Stimulated activated CD8-positive, alpha-beta memory T cell treated with anti-CD3 and anti-CD28 coated beads, Interleukin-12 subunit alpha, Interleukin-12 subunit beta, amount 100 ng/mL, for 4 hours (primary cell): ENCODE data around the gene TMEM184C.

Experiments
- DNase-seq: peaks from one replicate; pipeline ENCODE4 v3.0.0-alpha.2; 2020; ENCODE audit warnings: low read depth

TMEM184C gene

DNA sequence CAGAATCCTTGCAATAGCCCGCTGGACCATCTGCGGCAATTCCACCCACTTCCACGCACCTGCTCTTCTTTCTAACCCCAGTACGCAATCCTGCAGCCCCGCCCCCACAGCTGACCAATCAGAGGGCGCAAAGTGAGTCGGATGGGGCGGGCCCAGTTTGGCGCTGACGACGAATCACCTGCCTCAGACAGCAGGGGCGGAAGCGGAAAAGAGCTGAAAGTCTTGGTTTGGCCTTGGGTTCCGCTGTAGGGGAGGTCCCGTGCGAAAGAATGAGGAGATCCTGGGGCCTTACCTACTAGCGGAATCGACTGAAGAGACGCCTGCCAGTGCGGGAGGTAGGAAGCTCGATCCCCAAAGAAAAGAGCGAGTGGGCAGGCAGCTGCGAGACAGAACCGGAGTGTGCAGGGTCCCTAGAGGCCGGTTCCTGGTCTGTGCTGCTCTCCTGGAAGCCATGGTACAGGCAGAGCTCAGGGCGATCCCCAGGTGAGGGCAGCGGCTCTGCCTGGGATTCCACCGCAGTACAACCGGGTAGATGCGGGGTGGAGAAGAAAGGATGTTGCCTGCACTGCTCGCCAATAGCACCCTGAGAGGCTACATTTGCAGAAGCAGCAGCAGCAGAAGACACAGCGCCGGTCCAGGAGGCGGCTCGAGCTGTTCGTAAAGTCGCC lies at the start of gene TMEM184C:
TMEM184C (plus strand) TSS at position 225 of the 668 bp plus-strand sequence. CDS start 560 bp downstream, outside the sequence.
- peak; percentile 96 for DNase-seq

DNA sequence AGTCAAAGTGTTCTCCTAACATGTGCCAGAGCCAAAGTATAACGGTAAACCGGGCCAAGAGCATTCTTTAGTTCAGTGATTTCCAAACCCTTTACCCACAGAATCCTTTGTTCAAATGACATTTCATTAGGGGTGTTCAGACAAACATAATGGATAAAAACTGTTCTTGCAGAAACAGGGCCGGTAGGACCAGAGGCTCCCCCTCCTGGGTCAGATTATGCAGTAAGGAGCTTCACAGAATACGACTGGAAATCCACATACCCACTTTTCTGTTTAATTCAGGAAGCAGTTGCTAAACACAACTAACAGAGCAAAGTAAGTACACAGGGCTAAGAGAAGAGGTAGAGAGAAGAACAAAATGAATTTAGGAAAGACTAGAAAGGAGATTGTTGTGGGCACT lies 46.6 kb upstream of the TMEM184C start:
- no peak for DNase-seq

DNA sequence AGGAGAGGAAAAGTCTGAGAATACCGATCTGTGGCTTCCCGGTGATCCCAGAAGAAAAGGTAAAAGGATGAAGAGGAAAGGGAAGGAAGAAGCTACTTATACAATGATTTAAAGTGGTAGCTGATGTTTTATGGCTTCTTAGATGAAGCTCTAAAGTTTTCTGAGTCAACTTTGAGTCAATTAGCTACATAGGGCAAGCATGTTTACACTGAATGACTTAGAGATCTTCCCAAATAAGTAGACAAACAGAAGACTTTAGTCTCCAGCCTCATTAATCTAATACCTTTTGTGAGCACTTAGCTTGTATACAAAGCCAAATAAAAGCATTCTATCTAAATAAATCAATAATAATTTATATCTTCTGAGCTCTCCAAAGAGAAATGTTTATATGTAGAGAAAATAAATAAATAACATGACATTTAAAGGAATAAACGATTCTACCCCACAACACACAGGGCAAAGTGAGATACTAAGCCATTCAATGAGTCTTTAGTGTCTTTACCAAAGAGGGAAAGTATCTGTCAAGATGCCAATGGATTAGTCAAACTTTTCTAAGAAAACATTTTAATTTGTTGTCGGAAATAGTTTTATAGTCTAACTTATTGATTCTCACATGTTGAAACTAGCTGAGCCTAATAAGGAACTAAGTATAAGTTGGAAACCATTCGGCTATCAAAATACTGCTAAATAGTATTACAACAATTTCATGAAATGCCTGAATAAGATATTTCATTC lies 46.0 kb upstream of the TMEM184C start:
- DNase-seq, result no peak

DNA sequence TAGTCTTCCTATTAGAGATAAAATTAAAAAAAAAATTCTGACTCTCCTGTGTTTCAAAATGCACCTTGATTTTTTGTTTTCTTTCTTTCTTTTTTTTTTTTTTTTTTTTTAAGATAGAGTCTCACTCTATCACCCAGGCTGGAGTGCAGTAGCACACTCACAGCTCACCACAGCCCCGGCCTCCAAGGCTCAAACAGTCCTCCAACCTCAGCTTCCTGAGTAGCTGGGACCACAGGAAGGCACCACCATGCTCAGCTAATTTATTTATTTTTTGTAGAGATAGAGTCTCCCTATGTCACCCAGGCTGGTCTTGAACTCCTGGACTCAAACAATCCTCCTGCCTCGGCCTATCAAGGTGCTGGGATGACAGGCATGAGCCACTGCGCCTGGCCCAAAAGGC lies 41.1 kb upstream of the TMEM184C start:
- no peak for DNase-seq

DNA sequence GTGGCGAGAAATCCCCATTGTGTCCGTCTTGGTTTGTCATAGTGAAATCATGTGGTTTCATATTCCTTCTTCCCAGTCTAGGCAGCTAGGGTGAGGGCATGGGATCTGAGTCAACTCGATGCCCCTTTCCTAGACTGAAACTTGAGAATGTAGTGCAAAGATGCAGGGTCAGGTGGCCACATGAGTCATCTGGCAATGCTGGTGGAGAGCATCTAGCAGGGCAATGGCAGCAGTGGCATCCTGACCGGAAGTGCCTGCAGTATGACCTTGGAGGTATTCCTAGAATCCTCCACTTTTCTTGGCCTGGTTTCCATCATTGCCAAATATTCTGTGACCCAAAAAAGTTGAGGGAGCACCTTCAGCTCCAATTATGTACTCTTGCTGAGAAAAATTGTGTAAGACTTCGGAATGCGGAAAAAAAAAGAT lies 39.1 kb upstream of the TMEM184C start:
- no peak for DNase-seq

DNA sequence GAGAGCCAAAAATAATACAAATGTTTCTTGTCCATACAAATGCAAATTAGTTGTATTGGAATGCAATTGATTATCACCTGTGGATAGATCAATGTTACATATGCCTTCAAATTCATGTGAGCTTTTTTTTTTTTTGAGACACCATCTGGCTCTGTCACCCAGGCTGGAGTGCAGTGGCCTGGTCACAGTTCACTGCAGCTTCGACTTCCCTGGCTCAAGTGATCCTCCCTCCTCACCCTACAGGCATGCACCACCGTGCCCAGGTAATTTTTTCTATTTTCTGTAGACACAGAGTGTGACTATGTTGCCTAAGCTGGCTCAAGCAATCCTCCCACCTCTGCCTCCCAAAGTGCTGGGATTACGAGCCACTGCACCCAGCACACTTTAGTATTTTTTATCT lies 38.6 kb upstream of the TMEM184C start:
- DNase-seq, result no peak

DNA sequence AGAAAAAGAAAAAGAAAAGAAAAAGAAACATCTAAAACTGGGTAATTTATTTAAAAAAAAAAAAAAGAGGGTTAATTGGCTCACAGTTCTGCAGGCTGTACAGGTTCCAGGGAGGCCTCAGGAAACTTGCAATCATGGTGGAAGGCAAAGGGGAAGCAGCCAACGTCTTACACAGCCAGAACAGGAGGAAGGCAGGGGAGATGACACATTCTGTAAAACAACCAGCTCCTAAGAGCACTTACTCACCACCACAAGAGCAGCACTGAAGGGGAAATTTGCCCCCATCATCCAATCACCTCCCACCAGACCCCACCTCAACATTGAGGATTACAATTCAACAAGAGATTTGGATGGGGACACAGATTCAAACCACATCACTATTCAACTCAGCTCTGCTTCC lies 36.8 kb upstream of the TMEM184C start:
- DNase-seq, result no peak

DNA sequence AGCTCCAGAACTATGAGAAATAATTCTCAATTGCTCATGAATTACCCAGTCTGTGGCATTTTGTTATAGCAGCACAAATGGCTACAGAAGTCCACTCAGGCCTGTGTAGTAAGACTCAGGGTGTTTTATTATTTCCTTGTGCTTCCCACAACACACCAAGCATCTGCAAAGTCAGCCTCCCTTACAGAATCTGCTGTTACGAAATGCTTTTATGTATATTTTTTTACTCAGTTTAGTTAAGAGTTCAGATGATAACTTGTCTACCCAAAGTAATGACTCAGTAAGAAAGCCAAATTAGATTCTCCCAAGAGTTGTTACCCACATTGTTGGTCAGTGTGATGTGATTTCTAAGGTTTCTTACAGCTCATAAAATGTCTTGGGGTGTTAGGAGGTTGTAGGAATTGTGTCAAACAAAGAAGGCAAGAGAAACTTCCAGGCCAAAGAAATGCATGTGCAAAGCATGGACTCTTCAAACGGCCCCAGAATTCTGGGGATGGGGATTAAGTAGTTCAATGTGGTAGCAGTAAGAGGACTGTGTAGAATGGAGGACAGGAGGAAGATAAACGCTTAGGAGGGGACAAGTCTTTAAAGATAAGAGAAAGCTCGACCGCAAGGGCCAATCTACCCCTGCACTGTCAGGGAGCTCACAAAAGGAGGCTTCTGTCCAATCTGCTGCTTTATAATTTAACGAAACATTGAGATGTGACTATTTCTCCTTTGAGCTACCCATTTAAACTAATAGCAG lies 35.4 kb upstream of the TMEM184C start:
- no peak for DNase-seq

DNA sequence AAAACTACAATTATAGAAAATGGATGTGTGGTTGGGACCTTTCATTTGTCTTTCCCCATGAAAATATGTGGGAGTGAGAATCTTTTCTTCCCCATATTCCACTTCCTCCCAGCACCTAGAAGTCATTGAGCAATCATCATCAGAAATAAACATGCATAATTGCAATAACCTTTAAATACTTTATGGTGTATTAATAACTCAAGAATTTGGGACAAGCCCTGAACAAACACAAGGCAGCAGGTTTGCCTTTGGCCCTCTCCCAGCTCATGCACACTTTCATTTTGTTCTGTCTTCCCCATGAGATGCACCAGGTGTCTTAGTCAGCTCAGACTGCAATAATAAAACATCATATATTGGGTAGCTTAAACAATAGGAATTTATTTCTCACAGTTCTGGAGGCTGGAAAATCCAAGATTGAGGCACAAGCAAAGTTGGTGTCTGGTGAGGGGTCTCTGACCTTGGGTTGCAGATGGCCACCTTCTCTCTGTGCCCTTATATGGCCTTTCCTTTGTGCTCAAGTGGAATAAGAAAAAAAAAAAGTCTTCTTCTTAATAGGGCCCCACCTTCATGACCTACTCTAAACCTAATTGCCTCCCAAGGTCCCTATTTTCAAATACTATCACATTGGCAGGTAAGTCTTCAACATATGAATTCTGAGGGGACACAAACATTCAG lies 34.7 kb upstream of the TMEM184C start:
- DNase-seq, result no peak

DNA sequence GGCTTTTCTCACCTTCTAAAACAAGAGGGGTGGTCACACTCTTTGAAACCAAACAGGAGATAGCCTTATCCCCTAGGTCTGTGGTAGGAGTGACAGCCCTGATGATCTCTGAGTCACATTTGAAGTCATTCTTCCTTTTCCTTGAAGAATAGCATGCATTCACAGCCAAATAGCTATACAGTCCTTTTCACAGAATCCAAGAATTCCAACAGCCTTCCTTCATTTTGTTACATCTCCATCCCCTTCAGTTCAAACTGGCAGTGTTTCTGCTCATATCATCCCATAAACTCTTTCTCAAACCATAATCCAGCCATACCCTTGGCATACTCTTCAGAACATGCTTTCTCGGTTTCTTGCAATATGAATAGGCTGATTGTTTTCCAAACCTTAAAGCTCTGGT lies 33.3 kb upstream of the TMEM184C start:
- no peak for DNase-seq

DNA sequence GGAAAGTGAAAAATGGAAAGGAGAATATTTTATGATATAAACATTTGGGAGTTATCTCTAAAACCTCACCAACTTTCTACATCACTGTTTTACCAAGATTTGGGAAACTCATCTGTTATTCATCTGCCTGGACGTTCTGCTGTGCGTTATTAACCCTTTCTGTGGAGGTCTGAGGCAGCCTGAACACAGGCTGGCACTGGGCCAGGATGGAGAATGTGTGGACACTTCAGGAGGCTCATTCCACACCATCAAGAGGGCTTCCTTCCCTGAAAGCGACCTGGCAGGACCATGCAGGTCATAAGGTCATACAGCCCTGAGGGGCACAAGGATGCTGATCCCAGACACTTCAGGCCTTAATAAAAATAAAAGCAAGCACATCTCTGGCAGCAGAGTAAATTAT lies 31.2 kb upstream of the TMEM184C start:
- no peak for DNase-seq

DNA sequence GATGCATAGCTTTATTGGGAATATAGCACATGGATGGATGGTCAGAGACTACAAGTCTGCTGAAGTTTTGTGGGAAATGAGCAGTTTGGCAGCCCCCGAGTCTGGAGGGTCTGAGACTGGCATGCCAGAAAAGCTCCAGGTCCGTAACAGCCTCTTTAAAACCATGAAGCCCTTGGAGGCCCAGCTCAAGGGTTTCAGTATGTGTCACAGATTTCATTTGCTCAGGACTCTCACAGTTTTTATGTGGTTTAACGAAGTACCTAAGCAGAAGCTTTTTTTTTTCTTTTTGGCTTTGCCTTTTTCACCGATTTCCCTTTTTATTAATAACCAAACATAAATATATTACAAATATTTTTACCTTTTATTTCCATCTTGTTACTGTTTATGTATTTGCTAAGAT lies 30.6 kb upstream of the TMEM184C start:
- no peak for DNase-seq

DNA sequence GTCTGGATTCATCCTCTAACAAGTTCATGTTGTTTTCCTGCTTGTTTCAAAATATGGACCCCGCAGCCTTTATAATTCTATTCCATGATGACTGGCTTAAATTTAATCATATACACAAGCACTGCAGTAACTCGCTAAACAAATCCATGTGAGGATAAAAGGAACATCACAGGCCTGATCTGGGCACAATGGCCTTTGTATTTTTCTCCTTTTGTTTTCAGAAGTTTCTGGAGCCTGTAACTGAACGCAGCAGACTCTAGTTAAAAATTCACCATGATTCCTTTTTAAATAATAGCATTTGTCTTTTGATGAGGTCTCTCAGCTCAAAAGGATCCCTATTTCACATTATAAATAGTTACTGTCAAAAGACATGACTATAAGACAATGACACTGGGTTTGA lies 30.2 kb upstream of the TMEM184C start:
- DNase-seq, result no peak

DNA sequence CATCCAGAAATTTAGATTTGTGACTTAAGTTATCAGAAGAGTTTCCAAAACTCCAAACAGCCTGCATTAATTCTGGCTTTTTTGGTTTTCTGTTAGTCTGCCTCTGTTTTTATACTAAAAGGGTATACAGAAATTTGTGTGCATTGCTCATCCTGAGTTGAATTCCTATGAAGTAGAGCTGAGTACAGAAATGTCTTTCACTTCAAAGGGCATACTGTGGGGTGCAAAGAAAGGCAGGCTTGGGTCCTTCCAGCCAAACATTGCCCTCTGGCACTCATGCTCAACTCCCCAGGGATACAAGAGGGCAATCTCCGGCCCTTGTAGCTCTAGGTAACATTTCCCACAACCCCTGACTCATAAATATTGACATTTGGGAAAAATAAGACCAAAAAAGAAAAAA lies 27.6 kb upstream of the TMEM184C start:
- no peak for DNase-seq

DNA sequence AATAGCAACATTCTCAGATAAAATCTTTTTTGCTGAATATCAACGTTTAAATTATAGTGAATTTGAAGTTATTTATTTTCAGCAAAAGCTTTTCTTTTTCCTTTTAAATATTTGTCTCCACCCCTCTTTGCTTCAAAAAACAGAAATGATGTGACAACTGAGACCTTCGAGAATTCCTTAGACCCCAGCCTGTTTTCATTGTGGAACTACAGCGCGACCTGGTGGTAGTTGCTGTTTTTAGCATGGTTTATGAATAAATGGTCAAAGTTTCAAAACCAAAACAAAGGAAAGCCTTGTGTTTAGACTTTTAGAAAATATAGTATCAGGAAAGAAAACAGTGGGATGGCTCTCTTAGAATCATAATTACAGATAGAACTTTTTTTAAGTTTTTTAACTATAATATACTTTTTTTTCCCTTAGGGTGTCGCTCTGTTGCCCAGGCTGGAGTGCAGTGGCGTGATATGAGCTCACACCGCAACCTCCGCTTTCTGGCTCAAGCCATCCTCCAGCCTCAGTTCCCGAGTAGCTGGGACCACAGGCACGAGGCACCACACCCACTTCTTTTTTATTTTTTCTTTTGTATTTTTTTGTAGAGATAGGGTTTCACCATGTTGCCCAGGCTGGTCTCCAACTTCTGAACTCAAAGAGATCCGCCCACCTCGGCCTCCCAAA lies 26.8 kb upstream of the TMEM184C start:
- no peak for DNase-seq

DNA sequence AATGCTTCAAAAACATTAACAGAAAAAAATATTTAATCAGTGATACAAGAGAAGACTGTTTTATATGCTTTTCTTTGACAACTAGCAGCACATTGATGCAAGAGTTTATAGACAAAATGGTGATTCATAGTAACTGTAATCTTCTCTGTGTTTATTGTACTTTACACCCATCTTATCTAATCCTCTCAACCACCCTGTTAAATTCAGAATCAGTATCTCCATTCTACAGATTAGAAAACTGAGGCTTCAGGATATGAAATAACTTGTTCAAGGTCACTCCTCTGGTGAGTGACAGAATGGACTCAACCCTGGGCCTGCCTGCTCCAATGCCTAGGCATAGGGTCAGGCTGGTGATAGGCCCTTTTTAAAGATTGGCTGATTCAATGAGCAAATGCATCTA lies 26.1 kb upstream of the TMEM184C start:
- DNase-seq, result no peak

DNA sequence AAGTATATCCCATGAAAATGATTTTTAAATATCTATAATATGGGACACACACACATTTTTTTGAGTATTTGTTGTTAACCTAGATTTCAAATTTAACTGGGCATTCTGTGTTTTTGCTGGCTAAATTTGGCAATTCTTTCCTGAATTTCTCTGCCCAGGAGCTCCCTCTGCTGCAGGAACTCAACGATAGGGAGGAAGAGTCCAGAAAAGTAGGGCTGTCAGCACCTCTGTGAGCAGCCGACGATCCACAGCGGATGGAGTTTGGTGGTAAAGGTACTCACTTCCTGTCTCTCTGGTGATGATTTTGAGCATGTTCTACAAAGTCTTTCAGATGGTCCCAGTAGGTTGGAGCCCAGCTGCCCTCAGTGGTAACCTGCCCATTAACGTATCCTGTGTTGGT lies 23.1 kb upstream of the TMEM184C start:
- DNase-seq, result no peak

DNA sequence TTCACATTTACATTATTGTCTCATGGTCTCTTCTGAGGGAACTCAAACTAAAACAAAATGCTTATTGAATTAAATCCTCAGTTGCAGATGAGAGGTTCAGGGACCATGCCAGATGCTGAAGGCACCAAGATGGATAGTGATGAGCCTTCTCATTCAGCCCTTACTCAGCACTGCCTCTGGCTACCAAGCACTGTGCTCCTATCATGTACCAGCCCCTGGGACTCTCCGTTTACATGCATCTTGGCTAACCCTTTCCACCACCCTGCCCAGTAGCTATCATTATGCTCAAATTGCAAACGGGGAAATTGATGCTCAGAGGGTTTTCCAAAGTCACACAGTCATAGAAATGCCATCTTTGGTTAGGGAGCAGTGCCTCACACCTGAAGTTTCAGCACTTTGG lies 22.6 kb upstream of the TMEM184C start:
- DNase-seq, result no peak

DNA sequence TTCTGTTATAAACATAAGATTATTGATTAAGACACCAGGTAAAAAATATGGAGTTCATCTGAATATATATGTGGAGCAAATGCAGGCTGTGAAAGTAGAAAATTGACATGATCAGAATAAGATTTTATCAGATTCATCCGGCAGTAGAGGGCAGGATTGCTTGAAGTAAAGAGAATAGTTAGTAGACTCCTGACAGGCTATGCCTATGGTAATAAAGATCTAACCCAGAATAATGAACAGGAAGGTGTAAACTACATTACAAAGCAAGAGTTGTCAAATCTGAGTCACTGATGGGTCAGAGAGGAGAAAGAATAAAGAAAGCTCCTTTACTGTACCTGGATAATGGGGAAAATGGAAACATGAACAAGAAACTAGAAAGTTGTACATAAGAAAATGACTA lies 20.8 kb upstream of the TMEM184C start:
- no peak for DNase-seq

DNA sequence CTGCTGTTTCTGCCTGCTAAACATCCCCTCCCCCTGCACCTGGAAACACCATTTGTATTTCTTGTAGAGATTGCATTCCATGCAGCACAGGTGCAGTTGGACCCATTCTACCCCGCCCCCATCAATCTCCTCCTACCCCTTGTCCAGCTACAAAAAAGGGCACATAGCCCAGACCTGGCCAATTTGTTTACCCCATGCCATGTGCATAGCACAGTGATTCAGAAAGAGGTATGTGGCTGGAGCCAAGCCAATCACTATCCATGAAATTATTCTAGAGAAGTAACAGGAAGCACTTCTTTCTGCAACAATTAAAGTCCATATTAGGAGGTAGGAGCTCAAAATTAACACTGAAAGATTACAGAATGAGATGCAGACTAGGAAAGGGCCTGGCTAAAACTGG lies 20.2 kb upstream of the TMEM184C start:
- no peak for DNase-seq

DNA sequence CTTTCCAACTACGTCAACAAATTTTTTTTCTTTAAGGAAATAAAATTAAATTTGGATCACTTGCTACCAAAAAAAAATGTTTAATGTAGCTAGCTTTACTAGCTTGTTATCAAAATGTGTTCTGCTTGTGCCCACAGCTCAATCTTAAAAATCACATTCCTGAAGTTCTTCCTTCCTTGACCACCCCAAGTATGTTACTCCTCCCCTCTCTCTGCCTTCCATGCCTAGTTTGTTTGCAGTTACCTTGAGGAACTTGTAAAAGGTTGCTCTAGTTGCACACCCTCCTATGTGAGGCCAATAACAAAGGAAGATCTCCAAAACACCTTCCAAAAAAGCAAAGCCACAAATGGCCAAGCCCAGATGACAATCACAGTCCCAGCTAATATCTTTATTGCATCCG lies 19.6 kb upstream of the TMEM184C start:
- DNase-seq, result no peak

DNA sequence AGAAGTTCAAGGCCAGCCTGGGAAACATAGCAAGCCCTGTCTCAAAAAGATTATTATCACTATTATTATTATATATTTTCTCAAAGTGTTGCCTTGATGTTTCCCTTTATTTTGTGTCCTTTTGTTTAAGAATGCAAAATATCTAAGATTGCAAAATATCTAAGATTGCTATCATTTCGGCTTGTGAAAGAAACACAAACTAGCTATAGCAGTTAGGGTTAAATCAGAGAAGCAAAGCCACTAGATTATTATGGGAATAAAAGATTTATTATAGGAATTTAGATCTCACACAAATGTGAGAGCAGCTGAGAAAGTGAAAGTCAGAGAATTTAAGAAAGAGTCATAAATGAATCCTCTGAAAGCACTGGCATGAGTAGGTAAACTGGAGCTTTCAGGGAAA lies 18.0 kb upstream of the TMEM184C start:
- no peak for DNase-seq
